ENCODE measurements around the gene HOXD9.

The HOXD9 gene

GRCh38 chr2:176118601-176119339 is 3.7 kb upstream of the HOXD9 start:
- peak overlapping the region; percentile 32 for H3K4me3 ChIP-seq (ENCODE audit: low read length)
- peaks cover 9% of the 10 kb centered on the region for H3K4me1 ChIP-seq (ENCODE audit: control insufficient read depth, insufficient read depth, low read length)
- H3K9me3 ChIP-seq (replicated peaks; ENCODE audit: low read length): peaks cover 5% of the 10 kb centered on the region
- H3K4me2 ChIP-seq (ENCODE audit: low read length): peak overlapping the region; percentile 59
- no peak overlapping the region for H3K9ac ChIP-seq (ENCODE audit: low read depth, low read length)
- H3K27me3 ChIP-seq (ENCODE audit: control insufficient read depth, insufficient read depth, low read length): peaks cover 99% of the 10 kb centered on the region
- H3K36me3 ChIP-seq (ENCODE audit: insufficient read depth, low read length): no peaks in the 10 kb centered on the region

- H3K4me1 ChIP-seq (ENCODE audit: control insufficient read depth, insufficient read depth, low read length): peaks cover 9% of the 10 kb centered on the region
- peaks cover 5% of the 10 kb centered on the region for H3K9me3 ChIP-seq (replicated peaks; ENCODE audit: low read length)
These were observed 1.9 kb upstream of the HOXD9 start for GRCh38 chr2:176120364-176121189.

GRCh38 chr2:176121190-176122051 is 1.1 kb upstream of the HOXD9 start:
- H3K36me3 ChIP-seq (ENCODE audit: insufficient read depth, low read length): no peaks in the 10 kb centered on the region
- peaks cover 96% of the 10 kb centered on the region for H3K27me3 ChIP-seq (ENCODE audit: control insufficient read depth, insufficient read depth, low read length)
- H3K9me3 ChIP-seq (replicated peaks; ENCODE audit: low read length): peaks cover 5% of the 10 kb centered on the region
- no peak overlapping the region for H3K4me2 ChIP-seq (ENCODE audit: low read length)
- H3K4me1 ChIP-seq (ENCODE audit: control insufficient read depth, insufficient read depth, low read length): peaks cover 9% of the 10 kb centered on the region
- no peak overlapping the region for H3K9ac ChIP-seq (ENCODE audit: low read depth, low read length)
- H3K4me3 ChIP-seq (ENCODE audit: low read length): no peak overlapping the region

More at GRCh38 chr2:176120364-176121189, 1.9 kb upstream of the HOXD9 start:
- Histone ChIP-seq H3K27me3 (ENCODE audit: control insufficient read depth, insufficient read depth, low read length) (peaks cover 98% of the 10 kb centered on the region), H3K9ac (ENCODE audit: low read depth, low read length) (no peak overlapping the region), H3K36me3 (ENCODE audit: insufficient read depth, low read length) (no peaks in the 10 kb centered on the region), H3K4me2 (ENCODE audit: low read length) (no peak overlapping the region), H3K4me3 (ENCODE audit: low read length) (no peak overlapping the region)

- H3K36me3 ChIP-seq (ENCODE audit: insufficient read depth, low read length): no peaks in the 10 kb centered on the region
- peak overlapping the region; percentile 90 for H3K4me2 ChIP-seq (ENCODE audit: low read length)
- H3K4me3 ChIP-seq (ENCODE audit: low read length): peak overlapping the region; percentile 78
- H3K9me3 ChIP-seq (replicated peaks; ENCODE audit: low read length): no peaks in the 10 kb centered on the region
- H3K9ac ChIP-seq (ENCODE audit: low read depth, low read length): no peak overlapping the region
- peaks cover 9% of the 10 kb centered on the region for H3K4me1 ChIP-seq (ENCODE audit: control insufficient read depth, insufficient read depth, low read length)
- peaks cover 94% of the 10 kb centered on the region for H3K27me3 ChIP-seq (ENCODE audit: control insufficient read depth, insufficient read depth, low read length)
These were observed 352 bp upstream of the HOXD9 start for GRCh38 chr2:176122052-176122682.

GRCh38 chr2:176123411-176124109 is 1.0 kb downstream of the HOXD9 start:
- Histone ChIP-seq H3K9ac (ENCODE audit: low read depth, low read length) (no peak overlapping the region), H3K9me3 (replicated peaks; ENCODE audit: low read length) (no peaks in the 10 kb centered on the region), H3K36me3 (ENCODE audit: insufficient read depth, low read length) (no peaks in the 10 kb centered on the region), H3K27me3 (ENCODE audit: control insufficient read depth, insufficient read depth, low read length) (peaks cover 89% of the 10 kb centered on the region), H3K4me1 (ENCODE audit: control insufficient read depth, insufficient read depth, low read length) (peaks cover 9% of the 10 kb centered on the region), H3K4me3 (ENCODE audit: low read length) (peak overlapping the region; percentile 78), H3K4me2 (ENCODE audit: low read length) (peak overlapping the region; percentile 90)

- H3K4me2 ChIP-seq (ENCODE audit: low read length): no peak overlapping the region
- no peaks in the 10 kb centered on the region for H3K9me3 ChIP-seq (replicated peaks; ENCODE audit: low read length)
- H3K27me3 ChIP-seq (ENCODE audit: control insufficient read depth, insufficient read depth, low read length): peaks cover 83% of the 10 kb centered on the region
- no peaks in the 10 kb centered on the region for H3K36me3 ChIP-seq (ENCODE audit: insufficient read depth, low read length)
- no peak overlapping the region for H3K4me3 ChIP-seq (ENCODE audit: low read length)
- no peak overlapping the region for H3K9ac ChIP-seq (ENCODE audit: low read depth, low read length)
- peaks cover 9% of the 10 kb centered on the region for H3K4me1 ChIP-seq (ENCODE audit: control insufficient read depth, insufficient read depth, low read length)
These were observed 1.8 kb downstream of the HOXD9 start for GRCh38 chr2:176124110-176124946.

- no peak overlapping the region for H3K4me2 ChIP-seq (ENCODE audit: low read length)
- peaks cover 75% of the 10 kb centered on the region for H3K27me3 ChIP-seq (ENCODE audit: control insufficient read depth, insufficient read depth, low read length)
- H3K4me1 ChIP-seq (ENCODE audit: control insufficient read depth, insufficient read depth, low read length): peaks cover 9% of the 10 kb centered on the region
- no peak overlapping the region for H3K4me3 ChIP-seq (ENCODE audit: low read length)
- no peak overlapping the region for H3K9ac ChIP-seq (ENCODE audit: low read depth, low read length)
- no peaks in the 10 kb centered on the region for H3K36me3 ChIP-seq (ENCODE audit: insufficient read depth, low read length)
- no peaks in the 10 kb centered on the region for H3K9me3 ChIP-seq (replicated peaks; ENCODE audit: low read length)
These were observed 2.6 kb downstream of the HOXD9 start for GRCh38 chr2:176124947-176125771.

GRCh38 chr2:176125772-176126054 is 3.2 kb downstream of the HOXD9 start:
- H3K36me3 ChIP-seq (ENCODE audit: insufficient read depth, low read length): no peaks in the 10 kb centered on the region
- no peaks in the 10 kb centered on the region for H3K9me3 ChIP-seq (replicated peaks; ENCODE audit: low read length)
- peaks cover 70% of the 10 kb centered on the region for H3K27me3 ChIP-seq (ENCODE audit: control insufficient read depth, insufficient read depth, low read length)
- peaks cover 9% of the 10 kb centered on the region for H3K4me1 ChIP-seq (ENCODE audit: control insufficient read depth, insufficient read depth, low read length)
- no peak overlapping the region for H3K9ac ChIP-seq (ENCODE audit: low read depth, low read length)
- no peak overlapping the region for H3K4me2 ChIP-seq (ENCODE audit: low read length)
- H3K4me3 ChIP-seq (ENCODE audit: low read length): no peak overlapping the region

GRCh38 chr2:176126929-176127773 is 4.6 kb downstream of the HOXD9 start:
- Histone ChIP-seq H3K4me2 (ENCODE audit: low read length) (peak overlapping the region; percentile 64), H3K36me3 (ENCODE audit: insufficient read depth, low read length) (no peaks in the 10 kb centered on the region), H3K9ac (ENCODE audit: low read depth, low read length) (peak overlapping the region; percentile 36), H3K4me3 (ENCODE audit: low read length) (no peak overlapping the region), H3K27me3 (ENCODE audit: control insufficient read depth, insufficient read depth, low read length) (peaks cover 59% of the 10 kb centered on the region), H3K9me3 (replicated peaks; ENCODE audit: low read length) (no peaks in the 10 kb centered on the region), H3K4me1 (ENCODE audit: control insufficient read depth, insufficient read depth, low read length) (peaks cover 6% of the 10 kb centered on the region)
